GM10248 (cell line): ENCODE results near the gene TPRA1.

Source experiments
- CTCF ChIA-PET: fragments of 300-600 bp; sonication (Branson Sonifier 250); formaldehyde crosslinking; extraction: SDS; loops from one replicate; lab custom pipeline; 2021; ENCODE audit warnings: antibody characterized with exemption; lab: Yijun Ruan, JAX
- POLR2A ChIA-PET: fragments of 350-650 bp; sonication (Branson Sonifier 250); formaldehyde crosslinking; extraction: SDS; loops from one replicate; lab custom pipeline; 2020; ENCODE audit warnings: antibody characterized with exemption; lab: Yijun Ruan, JAX
- DNase-seq: peaks from one replicate; pipeline ENCODE4 v3.0.0; 2012; ENCODE audit errors: extremely low spot score
- CTCF ChIP-seq: IDR thresholded peaks from 2 replicates; pipeline ENCODE4 v1.5.1; 2012; ENCODE audit warnings: mild to moderate bottlenecking, low read depth; ENCODE audit errors: extremely low read depth, missing control alignments, control extremely low read depth

Gene TPRA1

GRCh38 chr3:127616836-127617605, 26.5 kb upstream of the TPRA1 start:
- CTCF ChIA-PET: no interaction called here
- no peak for TF ChIP-seq CTCF
- DNase-seq: no peak
- POLR2A ChIA-PET: no interaction called here

GRCh38 chr3:127615631-127616305, 25.2 kb upstream of the TPRA1 start:
- ChIA-PET CTCF (interaction anchor here (0.8 kb wide), 1 partner anchor 17 kb away, joined by 3 read pairs; no protein-coding TSS in a partner anchor), POLR2A (no interaction called here)
- DNase-seq: no peak
- TF ChIP-seq CTCF: no peak

GRCh38 chr3:127614928-127615589, 24.5 kb upstream of the TPRA1 start:
- ChIA-PET CTCF (interaction anchor here (0.8 kb wide), 1 partner anchor 16 kb away, joined by 3 read pairs; no protein-coding TSS in a partner anchor), POLR2A (no interaction called here)
- no peak for DNase-seq
- no peak for TF ChIP-seq CTCF

- CTCF ChIA-PET: interaction anchor here (1.4 kb wide), 1 partner anchor 38 kb away, joined by 4 read pairs; no protein-coding TSS in a partner anchor
- no peak for DNase-seq
- POLR2A ChIA-PET: no interaction called here
- TF ChIP-seq CTCF: no peak
Measured at GRCh38 chr3:127613406-127613805, 22.9 kb upstream of the TPRA1 start.

GRCh38 chr3:127612966-127613365, 22.4 kb upstream of the TPRA1 start:
- DNase-seq: no peak
- TF ChIP-seq CTCF: no peak
- ChIA-PET POLR2A (no interaction called here), CTCF (interaction anchor here (0.6 to 1.4 kb wide), 2 partner anchors 23 to 38 kb away, joined by 3 to 4 read pairs; no protein-coding TSS in a partner anchor)

- ChIA-PET POLR2A (no interaction called here), CTCF (interaction anchor here (0.7 to 1.8 kb wide), 4 partner anchors 10 to 37 kb away, joined by 3 to 9 read pairs (median 5); partner anchors contain the start of gene MCM2)
- no peak for DNase-seq
- no peak for TF ChIP-seq CTCF
Measured at GRCh38 chr3:127611251-127611650, 20.7 kb upstream of the TPRA1 start.
